Lower lobe of right lung (tissue), 2 donors: ENCODE measurements around the gene AURKAIP1. TPM values are rescaled to one million over a fixed set of nuclear protein-coding genes. Genes with fewer than 3 reads are reported as not detected.
"Not testable (repeated sequence)": the region's sequence is repeated elsewhere in the genome, so short reads cannot be mapped to it uniquely, and the experiment has no call there.

ENCODE experiments used
- ATAC-seq, 2 donors: fragments of 200-7000 bp; cut with Tn5 transposase; one replicate each; pipeline ENCODE4 v1.9.1; 2020 to 2022; ENCODE audit warnings: mild to moderate bottlenecking in 2 of 2, moderate library complexity in 2 of 2
- DNase-seq: peaks from one replicate; pipeline ENCODE4 v3.0.0-alpha.2; 2020
- H3K27ac ChIP-seq: fragments of 200-600 bp; one replicate; pipeline ENCODE4 v1.8.0; 2022
- H3K27me3 ChIP-seq: fragments of 200-600 bp; one replicate; pipeline ENCODE4 v1.8.0; 2022; ENCODE audit warnings: low read depth
- H3K36me3 ChIP-seq: fragments of 200-600 bp; one replicate; pipeline ENCODE4 v1.8.0; 2022; ENCODE audit warnings: mild to moderate bottlenecking
- H3K4me1 ChIP-seq: fragments of 200-600 bp; one replicate; pipeline ENCODE4 v1.8.0; 2022
- H3K4me3 ChIP-seq: fragments of 200-600 bp; one replicate; pipeline ENCODE4 v1.8.0; 2022; ENCODE audit warnings: mild to moderate bottlenecking
- H3K9me3 ChIP-seq: fragments of 200-600 bp; one replicate; pipeline ENCODE4 v1.8.0; 2022
- CTCF ChIP-seq: fragments of 200-600 bp; IDR thresholded peaks from one replicate; pipeline ENCODE4 v1.8.0; 2022; ENCODE audit warnings: antibody characterized with exemption, mild to moderate bottlenecking
- intact Hi-C: fragments of 100-400 bp; cut with DNase I; formaldehyde crosslinking; loops from one replicate; pipeline ENCODE4 v1.11.0; 2022
- total RNA-seq: library from RNA; stranded (reverse); fragmentation: NEBNext Ultra II Directional; extraction: Animal tissue kit (Norgen Biotek cat#: 25700); gene quantifications from one replicate; pipeline ENCODE4 v1.2.1, GENCODE V29; 2021
- donor health status: DM: no; HTN: yes; CAD: no; lungs with severe emphysema.

AURKAIP1 gene
- total RNA-seq, 1 donor from 2014 or later: 82.4 TPM

- no peaks in the 10 kb centered on the region for H3K27me3 ChIP-seq
- ATAC-seq (no peak), DNase-seq (no peak)
- H3K36me3 ChIP-seq: no peaks in the 10 kb centered on the region
- peaks cover 3% of the 10 kb centered on the region for H3K9me3 ChIP-seq
- intact Hi-C loops: no loop called here
- TF ChIP-seq CTCF: no peak
- no peak overlapping the region for H3K27ac ChIP-seq
- no peak overlapping the region for H3K4me3 ChIP-seq
- peaks cover 14% of the 10 kb centered on the region for H3K4me1 ChIP-seq
These were observed 40.7 kb upstream of the AURKAIP1 start for GRCh38 chr1:1415751-1416150.

GRCh38 chr1:1412311-1412902 is 37.4 kb upstream of the AURKAIP1 start:
- intact Hi-C loops, H3K9me3 ChIP-seq, H3K27ac ChIP-seq, H3K36me3 ChIP-seq, H3K4me3 ChIP-seq, DNase-seq, ATAC-seq, H3K27me3 ChIP-seq: not testable (repeated sequence)
- peaks cover 21% of the 10 kb centered on the region for H3K4me1 ChIP-seq

GRCh38 chr1:1411626-1412025 is 36.6 kb upstream of the AURKAIP1 start:
- no peak for DNase-seq
- no peak for ATAC-seq
- intact Hi-C loops: no loop called here
- H3K36me3 ChIP-seq: no peaks in the 10 kb centered on the region
- H3K9me3 ChIP-seq: peaks cover 3% of the 10 kb centered on the region
- no peak overlapping the region for H3K4me3 ChIP-seq
- H3K27me3 ChIP-seq: no peaks in the 10 kb centered on the region
- peaks cover 22% of the 10 kb centered on the region for H3K4me1 ChIP-seq
- no peak for TF ChIP-seq CTCF
- H3K27ac ChIP-seq: no peak overlapping the region

- H3K9me3 ChIP-seq, H3K27ac ChIP-seq, H3K4me3 ChIP-seq, DNase-seq, intact Hi-C loops, H3K36me3 ChIP-seq, ATAC-seq, H3K27me3 ChIP-seq: not testable (repeated sequence)
- peaks cover 36% of the 10 kb centered on the region for H3K4me1 ChIP-seq
These were observed 35.2 kb upstream of the AURKAIP1 start for GRCh38 chr1:1410238-1410637.

GRCh38 chr1:1407636-1408318 is 32.8 kb upstream of the AURKAIP1 start:
- Histone ChIP-seq H3K4me3 (peak overlapping the region; percentile 86), H3K36me3 (peaks cover 34% of the 10 kb centered on the region), H3K27me3 (no peaks in the 10 kb centered on the region), H3K9me3 (peaks cover 3% of the 10 kb centered on the region), H3K4me1 (peaks cover 40% of the 10 kb centered on the region), H3K27ac (peak overlapping the region; percentile 92)
- DNase-seq: no peak
- peak; percentile 25 to 31 for ATAC-seq
- no peak for TF ChIP-seq CTCF
- intact Hi-C loops: no loop called here

GRCh38 chr1:1406821-1407635 is 32.0 kb upstream of the AURKAIP1 start, which contains the start of gene MRPL20:
Gene MRPL20, minus strand, starts transcription at chr1:1407293. Its CDS starts 76 bp downstream, at chr1:1407217.
- Histone ChIP-seq H3K9me3 (no peaks in the 10 kb centered on the region), H3K27ac (peak within 1 kb of the TSS; percentile 92), H3K27me3 (no peaks in the 10 kb centered on the region), H3K36me3 (peaks cover 42% of the 10 kb centered on the region), H3K4me3 (peak within 1 kb of the TSS; percentile 86), H3K4me1 (peaks cover 40% of the 10 kb centered on the region)
- TF ChIP-seq CTCF: no peak
- peak; percentile 97 to 99 for ATAC-seq
- peak; percentile 97 for DNase-seq
- intact Hi-C loops: no loop called here
